Measurements from ENCODE around the gene HSBP1. TPM values are rescaled to one million over a fixed set of nuclear protein-coding genes. Genes with fewer than 3 reads are reported as not detected.

Gene HSBP1
- total and polyA plus RNA-seq, 9 of the 15 experiments (the other 6 are each of a cell fraction or from before 2014, with no cell fraction given): 84.9 to 677 (median 204) TPM

- TF ChIP-seq C11orf30 (IDR thresholded peaks at IDR 0.05; ENCODE audit: low read depth) (no peak), BDP1 (IDR thresholded peaks at IDR 0.05; ENCODE audit: insufficient read depth, insufficient read length) (no peak), GMEB1 (CRISPR knock-in tag; IDR thresholded peaks at IDR 0.05) (no peak), ZNF23 (CRISPR knock-in tag; IDR thresholded peaks at IDR 0.05) (no peak), CREB3L1 (IDR thresholded peaks at IDR 0.05; ENCODE audit: borderline replicate concordance, low read depth) (no peak), U2AF2 (optimal IDR thresholded peaks at IDR 0.05; ENCODE audit: low read depth, low read length) (no peak), PHB2 (IDR thresholded peaks at IDR 0.05; ENCODE audit: low read depth) (no peak), ADNP (tag; IDR thresholded peaks at IDR 0.05) (no peak)
These were observed 38.8 kb upstream of the HSBP1 start (continued) for GRCh38 chr16:83768986-83769385.

- Histone ChIP-seq H3K9me1 (ENCODE audit: control insufficient read depth, insufficient read depth, low read length) (no peaks in the 10 kb centered on the region), H3K4me2 (ENCODE audit: insufficient read depth, low read length) (no peak overlapping the region), H3K4me1 (replicated peaks in 1 of 2; ENCODE audit: control insufficient read depth in 2 of 2, insufficient read depth in 2 of 2, low read length in 2 of 2) (no peaks in the 10 kb centered on the region), H3K4me3 (no peak overlapping the region), H3K27me3 (ENCODE audit: control insufficient read depth in 2 of 2, insufficient read depth in 2 of 2, low read length in 2 of 2) (peaks cover 3 to 11% of the 10 kb centered on the region in 2 experiments; a peak in 3 of 5 replicates), H3K9ac (ENCODE audit: insufficient read depth in 1 of 2, low read depth in 2 of 2, low read length in 2 of 2) (no peak overlapping the region), H2AFZ (ENCODE audit: low read depth, low read length) (no peak overlapping the region), H3K9me3 (replicated peaks; ENCODE audit: control insufficient read depth, insufficient read depth, low read depth, low read length) (no peaks in the 10 kb centered on the region), H4K20me1 (replicated peaks; ENCODE audit: control insufficient read depth, insufficient read depth, low read length) (no peaks in the 10 kb centered on the region; the same call in 1 of the 2 replicates), H3K27ac (ENCODE audit: extremely low read depth, low read depth, low read length) (no peak overlapping the region), H3K79me2 (ENCODE audit: control insufficient read depth, insufficient read depth, low read length) (no peaks in the 10 kb centered on the region), H3K36me3 (ENCODE audit: control insufficient read depth, insufficient read depth, low read length) (no peaks in the 10 kb centered on the region)
- ChIA-PET CTCF (ENCODE audit: low intra/inter-chr PET ratio) (no interaction called here), POLR2A (no interaction called here)
- BruUV-seq (replicated peaks): no TSS peak
- no peak for DNase-seq (ENCODE audit: extremely low read depth in 1 of 4, low spot score in 3 of 4)
- in situ Hi-C loops (cut with MboI): no loop called here
- no peak for ATAC-seq
- intact Hi-C loops (cut with micrococcal nuclease): no loop called here
- no peak for FAIRE-seq
- 0% methylated on average over 5 of the region's 5 CpGs for WGBS (ENCODE audit: insufficient coverage, low coverage, missing lambda C conversion rate)
- TF ChIP-seq DEAF1 (CRISPR knock-in tag; IDR thresholded peaks at IDR 0.05): no peak
- TF ChIP-seq HEY1 (CRISPR knock-in tag; IDR thresholded peaks at IDR 0.05; ENCODE audit: borderline replicate concordance): no peak
- TF ChIP-seq SRF (CRISPR knock-in tag; IDR thresholded peaks at IDR 0.05): no peak
- no peak for TF ChIP-seq ZBED1 (IDR thresholded peaks at IDR 0.05)
- TF ChIP-seq ZNF551 (CRISPR knock-in tag; IDR thresholded peaks at IDR 0.05): no peak
- no peak for TF ChIP-seq FOXJ2 (tag; IDR thresholded peaks at IDR 0.05)
- TF ChIP-seq MTF1 (CRISPR knock-in tag; IDR thresholded peaks at IDR 0.05; ENCODE audit: borderline replicate concordance): no peak
- TF ChIP-seq ZNF253 (CRISPR knock-in tag; conservative IDR thresholded peaks at IDR 0.05): no peak
- TF ChIP-seq ZNF277 (CRISPR knock-in tag; IDR thresholded peaks at IDR 0.05; ENCODE audit: borderline replicate concordance): no peak
These were observed 38.3 kb upstream of the HSBP1 start for GRCh38 chr16:83769397-83770008.

Data from K562 (cell line).